Lower leg skin (tissue), 3 donors: ENCODE measurements around the gene TUBGCP6.

Experiments used
- POLR2A ChIP-seq, 2 donors: fragments of 450-650 bp; IDR thresholded peaks; one replicate each; pipeline ENCODE4 v1.6.1; 2016 to 2017; ENCODE audit warnings: antibody characterized with exemption in 2 of 2, mild to moderate bottlenecking in 1 of 2, moderate library complexity in 1 of 2
- TF ChIP-seq, protein P1 (sequence below), 3 donors: fragments of 450-650 bp; IDR thresholded peaks; one replicate each; pipeline ENCODE4 v1.5.1; 2016; ENCODE audit warnings: antibody characterized with exemption in 3 of 3, mild to moderate bottlenecking in 3 of 3, moderate library complexity in 2 of 3

DNA sequence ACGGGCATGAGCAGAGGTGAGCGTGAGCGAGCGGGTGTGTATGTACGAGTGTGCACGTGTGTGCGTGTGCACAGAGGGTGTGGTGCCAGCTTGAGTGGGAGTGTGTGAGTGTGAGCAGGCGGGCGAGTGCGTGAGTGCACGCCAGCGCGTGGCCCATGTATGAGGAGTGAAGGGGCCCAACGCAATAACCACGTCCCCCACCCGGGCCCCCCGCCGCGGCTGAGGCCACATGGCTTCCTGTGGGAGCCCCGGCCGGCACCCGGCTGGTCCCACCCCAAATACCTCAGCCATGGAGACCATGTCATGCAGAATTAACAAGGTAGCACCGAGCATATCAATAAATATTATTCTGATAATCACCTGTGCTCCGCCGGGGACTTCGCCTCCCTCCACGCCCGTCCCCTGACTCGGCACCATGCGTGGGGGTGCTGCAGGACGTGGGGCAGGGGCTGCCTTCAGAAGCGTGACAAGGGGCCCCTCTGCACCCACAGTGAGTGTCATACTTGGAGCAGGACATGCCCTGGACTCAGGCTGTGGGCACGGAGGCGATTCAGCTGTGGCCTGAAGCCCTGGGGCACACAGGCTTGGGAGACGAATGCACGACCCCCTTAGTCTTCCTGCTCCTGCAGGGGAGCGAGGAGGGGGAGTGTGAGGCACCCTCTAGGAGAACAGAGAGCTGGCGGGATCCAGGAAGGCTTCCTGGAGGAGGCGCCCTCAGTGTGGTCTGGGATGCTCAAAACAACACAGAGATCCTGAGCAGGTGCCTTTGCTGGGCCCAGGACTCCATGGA is 64.7 kb downstream of the TUBGCP6 start:
- TF ChIP-seq, protein P1, sequence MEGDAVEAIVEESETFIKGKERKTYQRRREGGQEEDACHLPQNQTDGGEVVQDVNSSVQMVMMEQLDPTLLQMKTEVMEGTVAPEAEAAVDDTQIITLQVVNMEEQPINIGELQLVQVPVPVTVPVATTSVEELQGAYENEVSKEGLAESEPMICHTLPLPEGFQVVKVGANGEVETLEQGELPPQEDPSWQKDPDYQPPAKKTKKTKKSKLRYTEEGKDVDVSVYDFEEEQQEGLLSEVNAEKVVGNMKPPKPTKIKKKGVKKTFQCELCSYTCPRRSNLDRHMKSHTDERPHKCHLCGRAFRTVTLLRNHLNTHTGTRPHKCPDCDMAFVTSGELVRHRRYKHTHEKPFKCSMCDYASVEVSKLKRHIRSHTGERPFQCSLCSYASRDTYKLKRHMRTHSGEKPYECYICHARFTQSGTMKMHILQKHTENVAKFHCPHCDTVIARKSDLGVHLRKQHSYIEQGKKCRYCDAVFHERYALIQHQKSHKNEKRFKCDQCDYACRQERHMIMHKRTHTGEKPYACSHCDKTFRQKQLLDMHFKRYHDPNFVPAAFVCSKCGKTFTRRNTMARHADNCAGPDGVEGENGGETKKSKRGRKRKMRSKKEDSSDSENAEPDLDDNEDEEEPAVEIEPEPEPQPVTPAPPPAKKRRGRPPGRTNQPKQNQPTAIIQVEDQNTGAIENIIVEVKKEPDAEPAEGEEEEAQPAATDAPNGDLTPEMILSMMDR (IDR thresholded peaks at IDR 0.05), result no peak
- TF ChIP-seq POLR2A (IDR thresholded peaks at IDR 0.05), result no peak
